Occipital lobe (tissue), 2 donors: Measurements from ENCODE around the gene SUSD3. TPM values are rescaled to one million over a fixed set of nuclear protein-coding genes. Genes with fewer than 3 reads are reported as not detected.

Source experiments
- DNase-seq: peaks from one replicate; lab custom pipeline; 2025; lab: John Stamatoyannopoulos, UW
- total RNA-seq: library from RNA; depleted of rRNA; stranded (reverse); fragments of >200 nt; gene quantifications from one replicate; pipeline ENCODE4 v1.2.3, GENCODE V29; 2014

SUSD3 gene
- total RNA-seq, 1 donor from 2014 or later: 1.6 TPM

DNA sequence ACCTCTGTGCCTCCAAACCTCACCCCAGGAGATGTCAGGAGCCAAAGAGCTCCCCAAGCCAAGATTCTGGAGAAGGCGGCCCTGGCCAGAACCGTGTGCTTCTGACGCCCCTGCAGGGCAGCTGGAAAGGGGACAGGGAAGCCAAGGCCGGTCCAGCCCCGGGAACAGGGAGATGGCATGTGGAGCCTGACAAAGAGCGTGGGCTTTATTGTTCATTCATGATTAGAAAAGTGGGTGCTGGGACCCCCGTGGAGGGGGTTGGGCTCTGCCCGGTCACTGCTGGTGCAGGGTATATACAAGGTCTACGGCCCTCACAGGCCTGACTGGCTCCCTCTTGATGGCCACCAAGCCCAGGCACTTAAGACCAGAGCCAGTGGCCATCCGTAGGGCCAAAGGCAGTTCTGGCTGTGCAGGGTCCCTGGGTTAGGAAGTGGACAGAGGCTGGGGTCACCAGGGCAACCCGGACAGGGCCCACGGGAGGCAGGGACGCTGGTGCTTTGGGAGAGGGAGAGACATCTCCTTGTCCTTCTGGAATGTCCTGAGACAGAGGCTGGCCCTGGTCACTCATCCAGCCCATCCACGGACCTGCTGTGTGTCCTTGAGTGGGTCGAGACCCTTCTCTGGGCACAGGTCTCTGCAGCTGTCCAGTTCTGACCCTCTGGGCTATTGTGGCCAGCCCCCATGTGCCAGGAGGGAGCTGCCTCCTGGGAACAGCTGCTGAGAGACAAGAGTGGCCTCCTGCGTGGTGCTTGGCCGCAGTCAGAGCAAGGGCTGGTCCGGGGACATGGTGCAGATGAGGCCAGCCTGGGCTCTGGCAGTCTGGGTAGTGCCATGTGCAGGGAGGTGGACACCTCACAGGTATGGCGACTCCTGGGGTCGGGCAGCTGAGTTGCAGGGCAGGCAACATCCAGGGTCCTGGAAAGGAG, 63.1 kb downstream of the SUSD3 start:
- no peak for DNase-seq

DNA sequence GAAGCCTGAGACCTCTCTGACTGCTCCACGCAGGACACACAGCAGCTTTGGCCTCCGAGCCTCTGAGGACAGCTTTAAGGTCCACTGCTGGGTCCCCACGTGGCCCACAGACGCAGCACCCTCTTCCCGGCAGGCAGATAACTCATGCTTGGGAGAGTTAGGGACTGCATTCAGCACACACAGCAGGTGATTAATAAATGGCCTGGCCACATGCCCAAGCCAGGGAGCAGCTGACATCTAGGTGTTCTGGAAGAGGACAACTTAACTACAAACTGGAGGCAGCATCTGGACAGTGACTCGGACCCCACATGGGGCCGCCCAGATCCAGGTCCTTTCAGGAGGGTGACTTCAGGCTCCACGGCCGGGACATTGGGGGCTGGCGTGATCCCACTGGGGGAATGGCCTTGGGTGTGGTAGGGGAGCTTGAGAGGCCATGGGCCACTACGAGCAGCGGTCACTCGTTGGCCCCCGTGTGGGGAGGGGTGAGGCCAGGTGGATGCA, 64.3 kb downstream of the SUSD3 start:
- DNase-seq: no peak

DNA sequence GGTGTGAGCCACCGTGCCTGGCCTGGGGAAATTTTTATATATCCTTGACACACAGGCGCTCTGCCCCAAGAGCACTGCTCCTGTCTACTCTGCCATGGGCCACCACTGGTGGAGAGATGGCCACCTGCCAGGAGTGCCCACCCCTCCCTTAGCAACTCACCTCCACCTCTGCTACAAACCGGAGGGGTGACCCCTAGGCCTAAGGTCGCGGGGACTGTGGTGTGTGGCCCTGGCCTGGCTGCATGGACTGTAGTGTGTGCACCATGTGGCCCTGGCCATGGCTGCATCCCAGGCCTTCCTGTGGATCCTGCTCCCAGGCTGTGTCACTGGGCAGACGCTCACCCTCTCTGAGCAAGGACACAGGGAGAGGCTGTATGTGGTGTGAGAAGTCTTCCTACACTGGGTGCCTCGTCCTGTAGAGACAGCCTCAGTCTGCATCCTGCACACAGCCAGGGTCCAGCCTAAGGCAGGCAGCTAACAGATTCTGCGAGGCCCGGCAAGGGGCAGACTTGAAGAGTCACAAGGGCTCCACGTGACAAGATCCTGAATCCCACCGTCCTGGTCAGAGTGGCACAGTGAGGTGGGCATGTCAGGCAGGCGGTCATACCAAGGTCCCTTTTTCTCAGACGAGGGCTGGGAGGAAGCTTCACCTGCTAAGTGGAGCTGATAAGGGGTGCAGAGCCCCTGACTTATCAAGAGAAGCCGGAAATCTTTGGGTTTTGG, 65.2 kb downstream of the SUSD3 start:
- no peak for DNase-seq

DNA sequence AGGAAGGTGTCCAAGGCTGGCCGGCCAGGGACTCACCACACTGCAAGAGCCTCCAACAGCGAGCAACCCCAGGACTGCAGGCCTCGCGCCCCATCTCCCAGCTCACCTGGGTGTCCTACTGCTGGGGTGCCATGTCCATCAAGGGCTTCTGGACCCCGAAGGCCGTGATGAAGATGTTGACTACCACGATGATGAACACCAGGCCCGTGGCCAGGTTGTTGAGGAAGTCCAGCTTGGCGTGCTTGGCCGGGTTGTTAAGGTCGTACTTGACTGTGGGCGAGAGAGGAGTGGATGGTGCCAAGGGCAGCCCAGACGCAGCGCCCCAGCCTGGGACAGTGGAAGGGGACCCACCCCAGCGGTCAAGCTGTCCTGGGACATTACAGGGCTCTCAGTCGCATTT, 66.3 kb downstream of the SUSD3 start:
- DNase-seq: no peak

DNA sequence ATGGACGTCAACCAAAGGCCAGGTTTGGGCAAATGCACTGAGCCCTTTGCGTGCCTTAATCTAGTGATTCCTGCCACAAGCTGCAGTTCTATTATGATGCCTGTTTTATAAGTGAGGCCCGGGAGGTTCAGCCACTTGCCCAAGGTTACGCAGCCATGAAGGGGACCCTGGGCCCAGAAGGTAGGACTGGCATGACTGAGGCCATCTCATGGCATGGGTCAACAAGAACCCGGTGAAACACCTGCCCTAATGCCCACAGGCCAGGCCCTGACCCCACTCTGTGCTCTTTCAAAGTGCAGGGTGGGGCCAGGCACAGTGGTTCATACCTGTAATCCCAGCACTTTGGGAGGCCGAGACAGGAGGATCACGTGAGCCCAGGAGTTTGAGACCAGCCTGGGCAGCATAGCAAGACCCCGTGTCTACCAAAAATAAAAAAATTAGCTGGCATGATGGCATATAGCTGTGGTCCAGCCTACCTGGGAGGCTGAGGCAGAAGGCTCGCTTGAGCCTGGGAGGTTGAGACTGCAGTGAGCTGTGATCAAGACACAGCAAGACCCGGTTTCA, 66.9 kb downstream of the SUSD3 start:
- no peak for DNase-seq

DNA sequence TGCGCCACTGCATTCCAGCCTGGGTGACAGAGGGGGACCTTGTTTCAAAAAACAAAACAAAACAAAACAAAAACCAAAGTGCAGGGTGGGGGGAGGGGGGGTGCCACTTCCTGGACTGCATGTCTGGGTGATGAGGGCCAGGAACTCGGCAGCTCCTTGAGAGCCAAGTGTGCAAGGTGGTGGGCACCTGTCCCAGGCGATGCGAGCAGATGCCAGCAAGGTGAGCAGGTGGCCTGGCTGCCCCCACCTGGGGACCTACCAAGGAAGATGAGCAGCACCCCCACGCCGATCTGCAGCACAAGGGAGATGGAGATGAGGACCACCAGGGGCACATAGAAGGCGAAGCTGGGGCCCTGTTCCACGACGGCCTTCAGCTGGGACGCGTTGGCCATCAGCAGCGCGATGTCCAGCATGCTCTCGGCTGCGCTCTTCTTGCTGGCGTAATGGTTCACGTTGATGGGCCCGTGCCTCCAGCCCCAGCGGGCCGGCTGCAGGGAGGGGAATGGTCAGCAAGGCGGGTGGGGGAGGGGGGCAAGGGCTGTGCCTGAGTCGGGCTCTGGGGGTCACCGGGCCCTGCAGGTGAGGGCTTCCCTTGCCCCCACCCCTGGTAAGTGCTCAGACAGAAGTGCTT, 67.8 kb downstream of the SUSD3 start:
- DNase-seq: no peak

DNA sequence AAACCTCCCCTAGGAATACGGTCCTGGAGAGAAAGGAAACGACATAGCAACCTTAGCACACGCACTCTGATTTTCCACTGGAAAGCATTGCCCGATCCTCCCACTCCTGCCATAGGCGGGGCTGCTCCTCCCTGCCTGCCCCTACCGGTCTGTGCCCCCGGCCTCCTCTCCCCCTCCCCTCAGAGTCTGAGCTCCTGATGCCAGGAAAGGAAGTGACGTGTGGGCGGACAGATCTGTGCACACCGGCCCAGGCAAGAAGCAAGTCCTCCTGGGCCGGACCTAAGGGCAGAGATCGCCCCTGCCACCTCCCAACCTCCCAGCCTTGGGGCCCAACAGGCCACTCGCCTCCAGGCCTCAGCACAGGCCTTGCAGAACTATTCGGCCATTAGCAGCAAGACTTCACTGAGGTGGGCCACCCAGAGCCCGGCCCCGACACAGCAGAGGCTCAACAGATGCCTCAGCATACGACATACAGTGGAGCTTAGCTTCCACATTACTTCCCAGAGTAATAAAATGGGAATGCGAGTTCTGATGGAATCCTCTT, 68.4 kb downstream of the SUSD3 start:
- DNase-seq: no peak

DNA sequence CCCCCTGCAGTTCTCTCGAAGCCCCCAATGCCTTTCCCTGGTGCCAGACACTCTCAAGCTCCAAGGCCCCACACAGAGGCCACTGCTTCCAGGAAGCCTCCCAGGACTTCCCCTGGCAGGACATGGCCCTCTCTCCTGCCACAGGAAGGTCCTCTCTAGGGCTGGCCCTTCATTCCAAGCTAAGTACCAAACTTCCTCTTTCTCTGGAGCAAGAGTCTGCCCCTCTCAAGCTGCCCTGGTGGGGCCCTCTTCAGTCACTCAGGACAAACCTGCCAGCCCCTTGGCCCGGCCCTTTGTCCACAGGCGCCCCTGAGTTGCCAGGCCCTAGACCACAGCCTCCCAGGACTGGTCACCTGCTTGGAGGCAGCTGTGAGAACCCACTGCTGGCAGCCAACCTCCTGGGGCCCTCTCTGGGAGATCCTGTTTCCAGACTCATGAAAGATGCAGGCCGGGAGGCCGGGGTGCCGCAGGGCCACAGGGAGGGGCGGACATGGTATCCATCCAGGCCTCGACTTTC, 69.0 kb downstream of the SUSD3 start:
- DNase-seq: no peak

DNA sequence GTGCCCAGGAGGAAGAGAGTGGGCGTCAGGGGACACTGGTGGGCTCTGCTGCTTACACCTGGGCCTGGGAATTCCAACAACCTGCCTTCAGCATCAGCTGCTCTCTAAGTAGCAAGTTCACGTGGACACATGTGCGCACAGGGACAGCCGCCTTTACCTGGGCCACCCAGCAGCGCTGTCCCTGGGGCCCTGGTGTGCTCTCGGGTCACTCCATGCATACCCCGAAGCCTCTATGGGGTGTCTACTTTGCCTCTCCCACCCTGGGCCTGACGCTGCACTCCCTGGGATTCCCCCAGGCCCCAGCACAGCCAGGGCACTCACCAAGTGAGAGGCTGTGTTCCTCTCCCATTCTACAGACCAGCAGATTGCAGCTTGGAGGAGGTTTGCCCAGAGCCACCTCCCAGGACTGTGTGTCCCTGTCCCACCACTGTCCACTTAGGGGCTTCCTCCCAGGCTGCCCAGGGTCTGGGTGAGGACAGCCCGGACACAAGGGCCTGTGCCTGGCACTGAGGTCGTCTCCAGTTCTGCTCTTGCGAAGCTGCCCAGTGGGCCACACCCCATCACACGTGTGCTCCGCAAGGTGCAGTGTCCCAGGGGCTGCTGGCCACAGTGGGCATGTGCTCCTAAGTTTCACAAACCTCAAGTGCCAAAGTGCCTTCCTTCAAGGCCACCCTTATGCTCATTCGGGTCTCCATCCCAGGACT, 69.7 kb downstream of the SUSD3 start:
- no peak for DNase-seq

DNA sequence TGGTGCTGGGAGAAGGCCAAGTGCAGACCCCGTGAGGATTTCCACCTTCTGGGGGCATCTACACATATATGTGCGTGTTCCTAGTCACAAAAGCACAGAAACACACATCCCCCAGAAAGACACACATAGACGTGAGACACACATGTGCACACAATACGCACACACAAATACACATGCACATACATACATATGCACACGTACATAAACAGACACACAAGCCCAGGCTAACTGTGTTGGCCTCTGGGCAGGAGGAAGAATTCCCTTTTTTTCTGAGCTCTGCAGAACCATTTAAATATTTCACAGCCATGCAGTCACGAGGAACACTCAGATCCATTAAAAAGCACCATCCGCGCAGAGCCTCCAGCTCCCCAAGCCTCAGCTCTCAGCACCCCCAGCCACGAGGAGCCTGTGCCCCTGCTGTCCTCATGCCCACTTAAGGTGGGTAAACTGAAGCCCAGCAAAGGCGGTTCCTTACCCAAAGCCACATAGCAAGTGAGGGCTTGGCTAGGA, 70.3 kb downstream of the SUSD3 start:
- DNase-seq: no peak

DNA sequence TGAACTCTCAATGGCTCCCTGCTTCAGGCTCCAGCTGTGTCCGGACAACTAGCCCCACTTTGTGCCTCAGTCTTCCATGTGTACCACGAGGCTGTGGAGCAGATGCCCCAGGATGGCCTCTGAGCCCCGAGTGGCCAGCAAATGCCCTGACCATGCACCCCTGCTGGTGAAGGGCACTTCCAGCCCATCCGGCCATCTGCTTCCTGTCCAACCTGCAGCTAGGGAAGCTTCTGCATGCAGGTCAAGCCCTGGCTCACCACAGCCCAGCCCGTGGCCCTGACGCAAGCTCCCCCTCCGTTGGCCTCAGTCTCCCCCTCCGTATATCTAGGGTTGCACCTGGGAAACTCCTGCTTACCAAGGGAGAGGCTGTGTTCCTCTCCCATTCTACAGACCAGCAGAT, 70.8 kb downstream of the SUSD3 start:
- DNase-seq: no peak

DNA sequence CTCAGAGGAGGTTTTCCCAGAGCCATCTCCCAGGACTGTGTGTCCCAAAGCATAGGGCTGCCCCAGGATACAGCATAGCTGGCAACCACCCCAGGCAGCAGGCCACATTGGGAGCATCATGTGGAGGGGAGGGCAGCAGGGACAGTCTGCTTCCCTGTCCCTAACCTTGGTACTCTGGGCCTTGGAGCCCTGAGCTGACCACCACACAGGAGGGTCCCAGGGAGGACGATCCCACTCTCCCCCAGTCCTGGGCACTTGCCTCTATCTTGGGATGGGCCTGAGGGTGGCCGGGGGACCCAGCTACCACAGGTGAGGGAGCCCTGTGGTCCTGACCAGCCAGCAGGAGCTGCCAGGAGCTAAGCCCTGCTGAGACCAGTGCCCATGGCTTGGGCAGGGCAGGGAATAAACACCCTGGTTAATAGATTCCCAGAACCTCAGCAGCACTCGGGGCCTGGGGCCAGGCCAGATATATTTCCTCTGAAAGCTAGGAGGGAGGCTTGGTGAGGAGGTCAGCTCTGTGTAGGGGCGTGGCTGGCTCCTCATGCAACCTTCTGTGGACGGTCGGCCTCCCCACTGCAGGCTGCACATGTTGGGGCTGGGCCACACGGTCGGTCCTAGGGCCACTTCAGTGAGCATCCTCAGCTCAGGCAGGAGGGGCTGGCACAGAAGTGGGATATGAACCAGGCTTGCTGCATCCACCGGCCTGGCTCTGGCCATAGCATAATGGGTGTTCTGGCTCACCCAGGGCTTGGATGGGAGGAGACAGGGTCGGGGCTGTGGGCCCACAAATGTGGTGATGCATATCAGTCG, 71.4 kb downstream of the SUSD3 start:
- DNase-seq: no peak

DNA sequence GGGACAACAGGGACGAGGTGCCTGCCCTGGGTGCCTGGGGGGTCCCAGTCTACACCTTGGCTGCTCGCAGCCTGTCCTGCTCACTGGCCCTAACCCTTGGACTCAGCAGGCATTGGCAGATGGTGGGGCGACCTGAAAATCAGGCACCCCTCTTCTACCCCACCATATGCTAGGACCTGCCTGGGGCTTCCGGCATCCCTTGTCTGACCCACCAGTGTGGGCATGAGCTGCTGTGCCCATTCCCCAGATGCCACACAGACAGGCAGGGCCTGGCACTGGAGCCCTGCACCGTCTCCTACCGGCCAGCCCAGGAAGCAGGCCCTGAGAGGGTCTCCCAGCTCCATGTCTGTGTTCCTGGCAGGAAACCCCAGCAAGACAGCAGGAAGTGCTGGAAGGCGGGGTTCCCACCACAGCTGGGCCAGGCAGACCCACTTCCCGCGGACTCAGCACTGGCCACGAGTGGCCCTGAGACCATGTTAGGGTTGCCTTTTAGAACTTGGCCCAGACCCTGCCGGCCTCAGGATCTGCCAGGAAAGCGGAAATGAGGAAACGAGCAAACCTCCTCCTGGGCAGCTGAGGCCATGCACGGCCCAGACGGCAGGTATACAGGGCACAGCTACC, 72.5 kb downstream of the SUSD3 start:
- DNase-seq: no peak

DNA sequence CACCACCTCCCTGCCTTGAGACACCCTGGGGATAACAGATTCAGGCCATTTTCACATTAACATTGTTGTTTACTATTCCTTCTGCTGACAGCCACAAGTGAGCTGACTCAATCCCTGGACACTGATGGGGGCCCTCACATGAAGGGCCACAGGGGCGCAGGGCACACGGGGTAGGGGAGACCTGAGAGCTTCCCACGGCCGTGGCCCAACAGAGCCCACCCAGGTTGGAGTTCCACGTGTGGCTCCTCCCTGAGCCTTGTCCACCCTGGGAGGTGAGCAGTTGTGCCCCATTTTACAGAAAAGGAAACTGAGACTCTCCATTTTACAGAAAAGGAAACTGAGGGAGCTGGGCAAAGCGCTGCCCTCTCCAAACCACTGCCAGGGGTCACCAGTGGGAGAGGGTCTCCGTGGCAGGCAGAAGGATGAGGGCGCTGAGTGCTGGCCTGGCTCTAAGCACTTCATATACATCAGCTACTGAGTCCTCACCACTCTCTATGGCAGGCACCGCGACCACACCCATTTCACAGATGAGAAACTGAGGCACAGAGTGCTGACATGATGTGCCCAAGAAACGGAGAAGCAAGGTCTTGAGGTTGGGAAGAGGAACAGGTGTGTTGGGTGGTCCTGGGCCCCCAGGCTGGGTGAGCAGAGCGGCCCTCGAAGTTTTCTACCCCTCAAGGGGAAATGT, 73.2 kb downstream of the SUSD3 start:
- no peak for DNase-seq

DNA sequence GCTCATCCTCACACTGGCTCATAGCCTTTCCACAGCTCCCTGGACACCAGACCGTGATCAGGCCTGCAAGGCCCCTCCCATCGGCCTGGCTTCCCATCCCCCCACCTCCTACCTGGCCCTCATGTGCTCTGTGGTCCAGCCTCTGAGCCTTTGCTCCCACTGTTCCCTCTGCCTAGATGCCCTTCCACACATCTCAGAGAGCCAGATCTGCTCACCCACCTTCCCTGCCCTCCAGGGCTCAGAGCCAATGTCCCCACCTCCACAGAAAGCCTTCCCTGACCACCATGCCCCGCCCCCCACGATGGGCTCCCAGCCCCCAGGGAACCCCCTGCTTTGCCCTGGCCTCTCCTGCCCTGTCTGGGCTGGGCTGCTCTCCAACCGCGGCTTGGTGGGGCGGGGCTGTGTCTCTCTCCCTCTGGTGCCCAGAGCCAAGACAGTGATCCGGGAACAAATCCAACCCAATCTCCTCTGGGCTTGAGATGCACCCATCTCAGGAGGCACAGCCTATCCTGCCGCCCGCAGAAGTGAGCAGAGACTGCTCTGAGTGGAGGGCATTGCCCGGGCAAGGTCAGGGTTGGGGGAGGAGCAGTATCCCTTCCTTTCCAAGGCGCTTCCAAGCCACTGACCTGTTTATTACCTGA, 73.9 kb downstream of the SUSD3 start:
- DNase-seq: peak; percentile 22

DNA sequence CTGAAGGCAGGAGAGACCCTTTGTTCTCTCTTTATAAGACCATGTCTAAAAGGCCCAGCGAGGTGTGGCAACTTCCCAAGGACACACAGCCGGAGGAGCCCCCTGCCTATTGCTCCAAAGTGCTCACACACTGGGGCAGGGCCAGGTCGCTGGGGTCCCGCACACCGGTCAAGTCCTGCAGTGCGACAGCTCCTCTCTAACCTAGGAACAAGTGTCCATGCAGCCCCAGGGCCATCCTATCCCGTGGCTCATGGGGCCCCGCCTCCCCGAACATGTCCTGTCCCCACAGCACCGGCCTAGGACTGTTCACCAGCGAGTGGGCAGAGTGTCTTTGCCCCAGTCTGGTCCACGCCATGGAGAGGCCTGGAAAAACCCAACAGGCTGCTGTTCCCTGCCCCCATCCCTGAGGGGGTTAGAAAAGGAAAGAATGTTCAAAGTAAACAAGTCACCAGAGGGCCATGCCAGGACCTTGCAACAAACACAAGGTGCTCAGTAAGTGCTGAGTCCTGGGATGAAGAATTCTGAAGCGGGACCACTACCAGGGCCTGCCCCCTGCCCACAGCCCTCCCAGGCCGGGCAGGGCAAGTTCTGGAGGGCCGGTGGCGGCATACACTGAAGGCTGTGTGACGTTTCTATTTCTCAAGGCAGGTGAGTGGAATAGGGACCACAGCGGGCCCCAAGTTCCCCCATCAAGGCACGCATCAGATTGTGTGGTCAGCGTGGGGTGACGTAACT, 74.6 kb downstream of the SUSD3 start:
- no peak for DNase-seq

DNA sequence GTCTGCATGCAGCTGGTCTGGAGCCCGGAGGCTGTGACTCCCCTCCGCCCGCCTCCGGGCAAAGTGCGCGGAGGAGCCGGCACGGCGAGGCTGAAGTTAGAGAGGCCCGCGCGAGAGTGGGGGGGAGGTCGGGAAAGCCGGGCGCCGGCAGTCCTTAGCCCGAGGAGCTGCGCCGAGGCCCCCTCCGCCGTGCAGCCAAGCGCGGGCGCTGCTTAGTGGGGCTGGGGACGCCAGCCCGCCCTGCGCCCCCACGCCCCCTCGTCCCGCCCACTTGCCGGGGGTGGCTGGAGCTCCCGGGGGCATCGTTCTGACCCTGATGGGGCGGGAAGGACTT, 75.1 kb downstream of the SUSD3 start:
- peak; percentile 43 for DNase-seq
